Measurements from ENCODE around the gene CBLB.
A peak's percentile ranks its signal among the peaks of the same experiment; 100 is the strongest.

The CBLB gene

GRCh38 chr3:105868742-105869530 lies at the start of gene CBLB:
TSS of gene CBLB (minus strand) at chr3:105869012. CDS start at chr3:105867577, 1,435 bp downstream.
- Histone ChIP-seq H3K9ac (ENCODE audit: insufficient read length) (peak within 1 kb of the TSS; percentile 77), H3K27ac (no peak within 1 kb of the TSS), H3K9me3 (ENCODE audit: low read depth, low read length) (no peaks in the 10 kb centered on the region), H3K4me3 (peak within 1 kb of the TSS; percentile 95), H3K36me3 (ENCODE audit: insufficient read depth, low read length) (peaks cover 5% of the 10 kb centered on the region; the same call in 1 of the 2 replicates)
- TF ChIP-seq EZH2 (IDR thresholded peaks at IDR 0.05) (no peak), FOXP2 (optimal IDR thresholded peaks at IDR 0.05; ENCODE audit: control extremely low read depth, extremely low read length, insufficient read depth) (peak; percentile 0), POLR2AphosphoS5 (IDR thresholded peaks at IDR 0.05; ENCODE audit: borderline replicate concordance, low read depth, low read length) (peak; percentile 64; the same call in 1 of the 2 replicates)
- peak; percentile 70 for DNase-seq (ENCODE audit: low read depth, low spot score)

DNA sequence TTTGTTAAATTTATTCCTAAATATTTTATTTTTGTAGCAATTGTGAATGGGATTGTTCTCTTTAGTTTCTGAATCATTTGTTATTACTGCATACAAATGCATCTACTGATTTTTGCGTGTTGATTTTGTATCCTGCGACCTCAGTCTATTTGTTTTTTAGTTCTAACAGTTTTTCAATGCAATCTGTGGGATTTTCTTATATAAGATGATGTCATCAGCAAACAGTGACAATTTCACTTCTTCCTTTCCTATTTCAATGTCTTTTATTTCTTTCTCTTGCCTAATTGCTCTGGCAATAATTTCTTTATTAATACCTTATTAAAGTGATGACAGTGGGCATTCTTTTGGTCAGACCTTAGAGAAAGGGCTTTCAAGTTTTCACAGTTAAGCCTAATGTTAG lies 48.0 kb upstream of the CBLB start:
- no peak for DNase-seq (ENCODE audit: low read depth, low spot score)
- no peak overlapping the region for H3K27ac ChIP-seq
- no peak overlapping the region for H3K9ac ChIP-seq (ENCODE audit: insufficient read length)
- no peak overlapping the region for H3K4me3 ChIP-seq
- no peaks in the 10 kb centered on the region; the same call in 1 of the 2 replicates for H3K9me3 ChIP-seq (ENCODE audit: low read depth, low read length)
- TF ChIP-seq EZH2 (IDR thresholded peaks at IDR 0.05) (no peak), POLR2AphosphoS5 (IDR thresholded peaks at IDR 0.05; ENCODE audit: borderline replicate concordance, low read depth, low read length) (no peak), FOXP2 (optimal IDR thresholded peaks at IDR 0.05; ENCODE audit: control extremely low read depth, extremely low read length, insufficient read depth) (no peak)
- no peaks in the 10 kb centered on the region for H3K36me3 ChIP-seq (ENCODE audit: insufficient read depth, low read length)

DNA sequence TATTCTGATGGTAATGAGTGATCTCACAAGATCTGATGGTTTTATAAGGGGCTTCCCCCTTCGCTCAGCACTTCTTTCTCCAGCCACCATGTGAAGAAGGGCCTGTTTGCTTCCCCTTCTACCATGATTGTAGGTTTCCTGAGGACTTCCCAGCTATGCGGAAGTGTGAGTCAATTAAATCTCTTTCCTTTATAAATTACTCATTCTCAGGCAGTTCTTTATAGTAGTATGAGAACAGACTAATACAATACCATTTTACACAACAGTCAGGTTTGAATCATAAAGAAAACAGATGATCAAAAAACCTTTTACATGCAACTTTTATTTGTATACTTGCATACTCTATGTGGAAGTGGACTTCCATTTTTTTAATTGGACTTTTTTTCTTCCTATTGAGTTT lies 46.7 kb upstream of the CBLB start:
- TF ChIP-seq EZH2 (IDR thresholded peaks at IDR 0.05), result no peak
- no peak for TF ChIP-seq FOXP2 (optimal IDR thresholded peaks at IDR 0.05; ENCODE audit: control extremely low read depth, extremely low read length, insufficient read depth)
- TF ChIP-seq POLR2AphosphoS5 (IDR thresholded peaks at IDR 0.05; ENCODE audit: borderline replicate concordance, low read depth, low read length), result no peak
- no peaks in the 10 kb centered on the region for H3K36me3 ChIP-seq (ENCODE audit: insufficient read depth, low read length)
- no peak overlapping the region for H3K27ac ChIP-seq
- H3K9ac ChIP-seq (ENCODE audit: insufficient read length), result no peak overlapping the region
- DNase-seq (ENCODE audit: low read depth, low spot score), result no peak
- no peaks in the 10 kb centered on the region; the same call in 1 of the 2 replicates for H3K9me3 ChIP-seq (ENCODE audit: low read depth, low read length)
- no peak overlapping the region for H3K4me3 ChIP-seq

GRCh38 chr3:105913616-105914015 lies 44.8 kb upstream of the CBLB start:
- DNase-seq (ENCODE audit: low read depth, low spot score), result no peak
- Histone ChIP-seq H3K4me3 (no peak overlapping the region), H3K9ac (ENCODE audit: insufficient read length) (no peak overlapping the region), H3K36me3 (ENCODE audit: insufficient read depth, low read length) (no peaks in the 10 kb centered on the region), H3K9me3 (ENCODE audit: low read depth, low read length) (no peaks in the 10 kb centered on the region), H3K27ac (no peak overlapping the region)
- TF ChIP-seq POLR2AphosphoS5 (IDR thresholded peaks at IDR 0.05; ENCODE audit: borderline replicate concordance, low read depth, low read length) (no peak), FOXP2 (optimal IDR thresholded peaks at IDR 0.05; ENCODE audit: control extremely low read depth, extremely low read length, insufficient read depth) (no peak), EZH2 (IDR thresholded peaks at IDR 0.05) (no peak)

DNA sequence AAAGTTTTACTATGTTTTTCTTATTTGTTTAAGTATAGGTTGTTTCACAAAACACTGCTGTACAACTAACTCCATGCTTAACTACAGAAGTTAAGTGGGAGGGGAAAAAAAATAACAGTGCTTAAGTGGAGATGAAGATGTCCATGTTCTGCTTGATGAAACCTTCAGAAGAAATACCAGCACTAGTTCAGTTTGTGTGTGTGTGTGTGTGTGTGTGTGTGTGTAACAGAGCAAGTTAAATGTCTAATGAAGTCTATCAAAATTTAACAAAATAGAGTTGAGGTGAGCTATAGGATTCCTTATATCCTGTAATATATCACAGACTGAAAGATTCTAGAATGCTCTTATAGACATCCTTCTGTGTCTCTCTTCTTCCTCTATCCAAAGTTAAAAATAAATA lies 44.1 kb upstream of the CBLB start:
- Histone ChIP-seq H3K36me3 (ENCODE audit: insufficient read depth, low read length) (no peaks in the 10 kb centered on the region), H3K4me3 (no peak overlapping the region), H3K9me3 (ENCODE audit: low read depth, low read length) (no peaks in the 10 kb centered on the region), H3K27ac (no peak overlapping the region), H3K9ac (ENCODE audit: insufficient read length) (no peak overlapping the region)
- TF ChIP-seq FOXP2 (optimal IDR thresholded peaks at IDR 0.05; ENCODE audit: control extremely low read depth, extremely low read length, insufficient read depth) (no peak), EZH2 (IDR thresholded peaks at IDR 0.05) (no peak), POLR2AphosphoS5 (IDR thresholded peaks at IDR 0.05; ENCODE audit: borderline replicate concordance, low read depth, low read length) (no peak)
- DNase-seq (ENCODE audit: low read depth, low spot score), result no peak

DNA sequence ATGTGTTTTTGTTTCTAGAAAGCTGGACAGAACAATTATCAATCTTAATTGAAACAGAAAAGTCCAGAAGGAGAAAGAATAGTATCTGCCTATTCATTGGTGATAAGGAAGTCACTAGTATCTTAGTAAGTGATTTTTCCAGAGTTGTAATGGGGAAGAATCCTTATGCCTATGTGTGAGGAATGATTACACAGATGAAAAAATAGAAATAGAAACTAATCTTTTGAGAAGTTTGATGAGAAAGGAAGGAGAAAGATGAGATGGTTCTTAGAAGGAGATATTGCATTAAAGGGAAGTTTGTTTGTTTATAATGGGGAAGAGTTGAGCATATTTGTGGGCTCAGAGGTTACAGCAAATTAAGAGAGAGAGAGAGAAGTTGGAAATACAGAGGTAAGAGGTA lies 42.7 kb upstream of the CBLB start:
- Histone ChIP-seq H3K9ac (ENCODE audit: insufficient read length) (no peak overlapping the region), H3K36me3 (ENCODE audit: insufficient read depth, low read length) (no peaks in the 10 kb centered on the region), H3K9me3 (ENCODE audit: low read depth, low read length) (no peaks in the 10 kb centered on the region), H3K4me3 (no peak overlapping the region), H3K27ac (no peak overlapping the region)
- TF ChIP-seq POLR2AphosphoS5 (IDR thresholded peaks at IDR 0.05; ENCODE audit: borderline replicate concordance, low read depth, low read length) (no peak), FOXP2 (optimal IDR thresholded peaks at IDR 0.05; ENCODE audit: control extremely low read depth, extremely low read length, insufficient read depth) (no peak), EZH2 (IDR thresholded peaks at IDR 0.05) (no peak)
- no peak for DNase-seq (ENCODE audit: low read depth, low spot score)

GRCh38 chr3:105907777-105908176 lies 39.0 kb upstream of the CBLB start:
- Histone ChIP-seq H3K9me3 (ENCODE audit: low read depth, low read length) (no peaks in the 10 kb centered on the region), H3K36me3 (ENCODE audit: insufficient read depth, low read length) (no peaks in the 10 kb centered on the region), H3K9ac (ENCODE audit: insufficient read length) (no peak overlapping the region), H3K4me3 (no peak overlapping the region), H3K27ac (no peak overlapping the region)
- no peak for DNase-seq (ENCODE audit: low read depth, low spot score)
- no peak for TF ChIP-seq EZH2 (IDR thresholded peaks at IDR 0.05)
- TF ChIP-seq POLR2AphosphoS5 (IDR thresholded peaks at IDR 0.05; ENCODE audit: borderline replicate concordance, low read depth, low read length), result no peak
- TF ChIP-seq FOXP2 (optimal IDR thresholded peaks at IDR 0.05; ENCODE audit: control extremely low read depth, extremely low read length, insufficient read depth), result no peak

GRCh38 chr3:105906836-105907235 lies 38.0 kb upstream of the CBLB start:
- no peaks in the 10 kb centered on the region for H3K36me3 ChIP-seq (ENCODE audit: insufficient read depth, low read length)
- no peak for DNase-seq (ENCODE audit: low read depth, low spot score)
- TF ChIP-seq EZH2 (IDR thresholded peaks at IDR 0.05), result no peak
- no peak for TF ChIP-seq POLR2AphosphoS5 (IDR thresholded peaks at IDR 0.05; ENCODE audit: borderline replicate concordance, low read depth, low read length)
- no peak for TF ChIP-seq FOXP2 (optimal IDR thresholded peaks at IDR 0.05; ENCODE audit: control extremely low read depth, extremely low read length, insufficient read depth)
- no peak overlapping the region for H3K27ac ChIP-seq
- no peak overlapping the region for H3K4me3 ChIP-seq
- H3K9me3 ChIP-seq (ENCODE audit: low read depth, low read length), result no peaks in the 10 kb centered on the region
- H3K9ac ChIP-seq (ENCODE audit: insufficient read length), result no peak overlapping the region
